Breast epithelium (tissue), 3 donors: ENCODE data around the gene C1QTNF9B.

ENCODE experiments used
- POLR2A ChIP-seq: fragments of 450-650 bp; IDR thresholded peaks from one replicate; pipeline ENCODE4 v1.6.1; 2016; ENCODE audit warnings: antibody characterized with exemption, mild to moderate bottlenecking, moderate library complexity
- POLR2AphosphoS5 ChIP-seq, 3 donors: sonication (generic); formaldehyde crosslinking; IDR thresholded peaks; one replicate each; pipeline ENCODE4 v1.6.1; 2017; ENCODE audit warnings: antibody characterized with exemption in 3 of 3
- TF ChIP-seq, protein P1 (sequence below), 3 donors: fragments of 450-650 bp; IDR thresholded peaks; one replicate each; pipeline ENCODE4 v1.5.1; 2016 to 2017; ENCODE audit warnings: antibody characterized with exemption in 3 of 3, mild to moderate bottlenecking in 3 of 3, moderate library complexity in 3 of 3

DNA sequence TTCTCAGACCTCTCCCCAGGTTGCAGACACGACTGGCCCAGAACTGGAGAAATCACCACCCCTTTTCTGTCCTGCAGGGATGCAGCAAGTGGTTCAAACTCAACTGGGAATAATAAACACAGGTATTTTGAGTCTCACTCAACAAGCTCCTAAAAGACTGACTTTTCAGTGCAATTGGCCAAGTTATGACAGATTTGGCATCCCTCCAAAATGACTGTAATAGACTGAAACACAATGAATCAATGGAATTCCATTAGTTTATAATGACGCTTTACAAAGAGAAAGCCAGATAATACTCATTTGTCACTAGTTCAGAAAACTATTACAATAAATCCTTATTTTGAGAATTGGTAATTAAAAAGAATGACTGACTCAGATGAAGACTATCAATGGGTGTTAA, 46.2 kb downstream of the C1QTNF9B start:
- TF ChIP-seq, protein P1, sequence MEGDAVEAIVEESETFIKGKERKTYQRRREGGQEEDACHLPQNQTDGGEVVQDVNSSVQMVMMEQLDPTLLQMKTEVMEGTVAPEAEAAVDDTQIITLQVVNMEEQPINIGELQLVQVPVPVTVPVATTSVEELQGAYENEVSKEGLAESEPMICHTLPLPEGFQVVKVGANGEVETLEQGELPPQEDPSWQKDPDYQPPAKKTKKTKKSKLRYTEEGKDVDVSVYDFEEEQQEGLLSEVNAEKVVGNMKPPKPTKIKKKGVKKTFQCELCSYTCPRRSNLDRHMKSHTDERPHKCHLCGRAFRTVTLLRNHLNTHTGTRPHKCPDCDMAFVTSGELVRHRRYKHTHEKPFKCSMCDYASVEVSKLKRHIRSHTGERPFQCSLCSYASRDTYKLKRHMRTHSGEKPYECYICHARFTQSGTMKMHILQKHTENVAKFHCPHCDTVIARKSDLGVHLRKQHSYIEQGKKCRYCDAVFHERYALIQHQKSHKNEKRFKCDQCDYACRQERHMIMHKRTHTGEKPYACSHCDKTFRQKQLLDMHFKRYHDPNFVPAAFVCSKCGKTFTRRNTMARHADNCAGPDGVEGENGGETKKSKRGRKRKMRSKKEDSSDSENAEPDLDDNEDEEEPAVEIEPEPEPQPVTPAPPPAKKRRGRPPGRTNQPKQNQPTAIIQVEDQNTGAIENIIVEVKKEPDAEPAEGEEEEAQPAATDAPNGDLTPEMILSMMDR (IDR thresholded peaks at IDR 0.05) = no peak
- TF ChIP-seq POLR2AphosphoS5 (IDR thresholded peaks at IDR 0.05) (no peak), POLR2A (no peak)
